GM18951 (cell line): ENCODE data around the gene GALNT4.

ENCODE experiments used
- POLR2A ChIP-seq: IDR thresholded peaks from 4 replicates; pipeline ENCODE4 v1.6.1; 2011; ENCODE audit warnings: mild to moderate bottlenecking; ENCODE audit not compliant: insufficient read length, insufficient read depth; ENCODE audit errors: extremely low read depth
- in situ Hi-C: fragments of 300-500 bp; cut with MboI; formaldehyde crosslinking; loops from one replicate; pipeline ENCODE4 v1.12.0; 2022; ENCODE audit warnings: low sequenced_read_pairs, mixed read lengths, inconsistent platforms; ENCODE audit not compliant: unreplicated experiment

GALNT4 gene

DNA sequence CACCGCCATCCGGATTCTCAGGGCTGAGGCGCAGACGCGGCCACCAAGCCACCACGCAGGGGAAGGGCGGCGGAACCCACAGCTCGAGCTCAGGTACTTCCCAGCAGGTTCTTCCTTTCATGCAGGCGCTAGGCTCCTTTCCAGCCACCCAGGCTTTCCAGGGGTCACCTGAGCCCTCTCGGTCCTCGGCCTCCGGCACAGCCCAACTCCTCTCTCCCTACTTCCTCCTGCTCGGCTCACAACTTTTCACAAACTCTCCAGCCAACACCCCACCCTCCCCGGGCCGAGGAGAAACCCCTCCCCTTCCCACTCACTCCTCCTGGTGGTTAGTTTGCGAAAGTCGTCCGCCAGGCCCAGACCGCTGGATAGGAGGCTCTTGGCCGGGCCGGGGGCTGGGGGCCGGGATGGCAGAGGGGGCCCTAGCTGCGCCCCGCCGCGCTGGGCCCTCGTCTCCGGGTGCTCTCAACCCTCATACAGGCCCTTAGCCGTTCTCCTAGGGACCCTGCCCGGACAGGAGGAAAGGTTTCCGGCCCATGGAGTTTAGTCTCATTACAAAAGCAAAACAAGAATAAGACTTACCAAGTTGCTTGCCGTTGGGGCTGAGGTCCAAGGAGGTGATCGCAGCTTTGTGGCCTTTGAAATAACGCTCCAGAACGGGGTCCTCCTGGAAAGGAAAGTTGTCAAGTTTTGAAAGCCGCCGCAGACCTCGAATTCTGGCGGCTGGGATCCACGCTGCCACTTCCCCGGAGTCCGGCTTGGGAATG, at the start of gene GALNT4:
GALNT4 (minus strand) TSS at position 256 of the 764 bp plus-strand sequence; CDS start at position 9, 247 bp downstream.
- TF ChIP-seq POLR2A, result peak; percentile 57
- in situ Hi-C loops, result loop anchor here (5.0 to 25.0 kb wide), 4 partner anchors 50 to 988 kb away; no protein-coding TSS in a partner anchor

DNA sequence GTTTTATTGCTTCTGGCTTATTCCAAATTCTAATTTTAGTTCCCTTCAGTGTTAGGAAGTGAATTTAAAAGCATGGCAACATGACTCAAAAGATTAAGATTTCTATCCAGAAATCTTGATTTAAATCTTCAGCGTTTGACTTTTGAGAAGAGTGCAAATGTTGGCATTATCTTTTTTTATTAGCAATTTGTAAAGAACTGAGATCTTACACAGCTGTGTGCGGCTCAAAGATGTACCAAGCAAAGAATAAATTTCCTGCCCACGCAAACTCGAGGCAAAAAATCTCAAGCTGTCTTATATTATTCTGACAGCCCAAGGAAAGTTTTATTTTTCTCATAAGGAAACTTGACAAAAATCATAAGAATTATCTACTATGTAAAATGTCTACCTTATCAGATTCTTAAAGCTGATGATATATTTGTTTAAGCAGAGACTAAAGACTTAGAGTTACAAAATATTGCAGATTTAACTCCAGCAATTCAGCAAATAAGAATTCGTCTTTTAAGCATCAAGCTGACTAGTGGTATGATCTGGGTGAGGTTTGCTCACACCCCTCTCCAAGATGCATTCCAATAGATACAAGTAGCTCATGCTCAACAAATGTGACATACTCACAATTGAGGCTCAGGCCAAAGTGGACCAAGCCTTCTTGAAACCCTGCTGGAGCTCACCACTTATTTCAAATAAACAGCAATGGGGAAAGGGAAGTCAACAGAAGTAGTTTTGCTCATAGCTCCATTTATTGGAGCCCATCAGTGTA, 48.6 kb upstream of the GALNT4 start:
- no peak for TF ChIP-seq POLR2A
- in situ Hi-C loops, result no loop called here

DNA sequence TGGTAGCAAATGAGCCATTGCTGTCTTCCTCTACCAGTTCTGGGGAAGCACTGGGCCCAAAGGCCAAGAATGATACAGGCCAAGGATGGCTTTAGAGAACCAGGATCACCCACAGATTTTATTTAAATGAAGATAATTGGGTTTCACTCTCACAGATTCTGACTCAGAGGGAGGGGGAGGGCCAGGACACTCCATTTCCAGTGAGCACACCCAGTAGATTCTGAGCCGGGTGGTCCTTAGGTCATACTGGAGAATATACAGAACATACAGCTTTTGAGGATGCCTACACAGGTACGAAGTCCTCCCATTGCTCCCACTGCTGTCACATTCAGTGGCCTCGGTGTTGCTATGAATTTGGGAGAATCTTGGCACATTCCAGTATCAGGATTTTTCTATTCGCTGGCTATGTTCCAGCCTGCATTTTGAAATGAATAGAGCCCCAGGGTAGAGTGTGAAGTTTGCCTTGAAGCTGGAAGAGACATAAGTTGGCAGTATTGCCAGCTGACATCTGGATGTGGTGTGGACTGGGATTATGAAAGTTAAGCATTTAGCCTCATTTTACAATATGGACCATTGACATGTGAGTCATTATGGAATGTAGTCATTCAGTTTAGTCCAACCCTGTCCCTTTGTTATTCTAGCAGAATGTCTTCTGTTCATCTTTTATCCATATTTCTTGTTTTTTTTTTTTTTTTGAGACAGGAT, 47.0 kb upstream of the GALNT4 start:
- no peak for TF ChIP-seq POLR2A
- in situ Hi-C loops, result no loop called here

DNA sequence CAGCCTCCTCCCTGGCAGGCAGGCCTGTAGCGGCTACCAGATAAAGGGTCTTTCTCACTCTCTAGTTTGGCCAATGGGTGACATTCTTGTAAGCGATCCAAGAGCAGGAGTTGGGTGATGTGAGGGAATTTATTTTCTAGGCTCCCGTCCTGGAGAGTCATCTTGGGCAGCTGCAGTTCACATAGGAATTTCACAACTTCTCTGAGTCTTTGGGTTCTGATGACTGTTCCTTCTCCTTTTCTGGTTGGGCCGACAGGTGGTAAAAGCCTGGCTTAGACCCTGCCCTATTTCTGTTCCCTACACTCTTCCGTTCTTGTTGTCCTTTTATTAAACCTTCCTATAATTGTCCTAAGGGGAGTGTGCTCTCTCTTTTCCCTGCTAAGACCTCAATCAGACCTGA, 43.9 kb upstream of the GALNT4 start:
- TF ChIP-seq POLR2A, result no peak
- in situ Hi-C loops, result no loop called here

DNA sequence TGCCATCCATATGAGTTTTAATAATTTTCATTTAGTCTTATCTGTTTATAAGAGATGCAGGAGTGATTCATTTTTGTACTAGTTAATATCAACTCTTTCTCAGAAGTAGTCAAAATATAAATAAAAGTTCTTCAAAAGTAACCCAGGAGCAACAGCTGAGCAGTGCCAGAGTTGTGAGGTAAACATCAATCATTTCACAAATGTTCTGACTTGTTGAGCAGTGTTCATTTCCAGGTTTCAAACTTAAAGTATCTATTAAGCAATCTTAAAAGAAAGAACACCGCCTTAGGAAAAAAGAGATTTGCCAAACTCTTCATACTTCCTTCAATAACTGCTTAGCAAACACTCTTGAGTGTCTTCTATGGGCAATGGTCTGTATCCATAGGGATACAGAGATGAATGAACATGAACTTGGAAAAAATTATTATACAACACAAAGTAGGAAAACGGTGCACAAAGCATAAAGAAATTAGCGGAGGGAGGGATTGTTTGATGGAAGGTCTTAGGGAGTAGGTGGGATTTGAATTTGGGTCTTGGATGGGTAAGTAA, 43.2 kb upstream of the GALNT4 start:
- no peak for TF ChIP-seq POLR2A
- in situ Hi-C loops, result no loop called here

DNA sequence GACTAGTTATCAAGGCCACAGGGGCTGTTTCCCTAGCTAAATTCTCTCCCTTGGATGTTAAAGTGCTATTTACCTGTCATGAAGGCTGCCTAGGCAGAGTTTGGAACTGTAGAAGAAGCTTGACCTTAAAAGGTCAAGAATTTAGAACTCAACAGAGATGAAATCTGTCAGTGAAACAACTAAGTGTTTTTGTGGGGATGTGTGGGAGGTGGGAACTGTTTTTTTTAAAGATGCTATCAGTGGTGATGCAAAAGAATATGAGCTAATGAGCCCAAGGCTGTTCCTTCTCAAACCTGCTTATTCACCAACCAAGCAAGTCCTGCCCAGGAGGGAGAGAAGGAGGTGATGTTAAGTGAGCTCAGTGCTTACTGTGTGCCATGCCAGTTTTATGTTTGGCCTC, 42.0 kb upstream of the GALNT4 start:
- TF ChIP-seq POLR2A, result no peak
- in situ Hi-C loops, result no loop called here

DNA sequence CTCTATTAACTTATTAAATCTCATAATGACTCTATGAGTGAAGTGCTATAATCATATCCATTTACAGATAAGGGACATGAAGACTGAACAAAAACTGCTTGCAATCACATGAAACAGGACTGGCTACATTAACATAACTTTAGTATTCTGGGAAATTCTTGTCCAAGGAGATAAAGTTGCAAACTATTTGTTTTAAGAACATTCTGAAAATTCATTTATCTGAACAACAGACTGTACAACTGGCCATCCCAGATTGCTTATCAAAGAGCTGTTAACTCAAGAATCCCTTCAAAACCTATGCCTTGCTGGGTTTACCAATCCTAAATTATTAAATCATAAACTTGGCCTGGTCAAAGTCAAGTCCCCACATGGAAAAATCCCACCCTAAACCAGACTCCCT, 40.4 kb upstream of the GALNT4 start:
- in situ Hi-C loops, result no loop called here
- TF ChIP-seq POLR2A, result no peak

DNA sequence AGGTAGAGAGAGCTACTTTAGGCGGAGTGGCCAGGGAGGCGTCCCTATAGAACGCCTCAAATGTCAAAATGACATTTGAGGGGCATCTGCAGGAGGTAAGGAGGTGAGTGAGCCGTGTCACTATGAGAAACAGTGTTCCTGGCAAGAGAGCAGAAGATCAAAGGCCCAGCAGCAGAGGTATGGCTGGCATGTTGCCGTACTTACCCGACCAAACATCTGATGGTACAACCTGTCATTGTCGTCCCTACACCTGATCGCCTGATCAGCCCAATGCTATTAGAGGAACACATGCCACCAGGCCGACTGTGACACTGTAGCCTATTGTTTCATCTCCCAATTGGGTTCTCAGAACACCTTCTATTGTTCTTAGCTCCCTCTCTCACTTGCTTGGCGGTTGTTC, 35.2 kb upstream of the GALNT4 start:
- TF ChIP-seq POLR2A, result no peak
- in situ Hi-C loops, result no loop called here

DNA sequence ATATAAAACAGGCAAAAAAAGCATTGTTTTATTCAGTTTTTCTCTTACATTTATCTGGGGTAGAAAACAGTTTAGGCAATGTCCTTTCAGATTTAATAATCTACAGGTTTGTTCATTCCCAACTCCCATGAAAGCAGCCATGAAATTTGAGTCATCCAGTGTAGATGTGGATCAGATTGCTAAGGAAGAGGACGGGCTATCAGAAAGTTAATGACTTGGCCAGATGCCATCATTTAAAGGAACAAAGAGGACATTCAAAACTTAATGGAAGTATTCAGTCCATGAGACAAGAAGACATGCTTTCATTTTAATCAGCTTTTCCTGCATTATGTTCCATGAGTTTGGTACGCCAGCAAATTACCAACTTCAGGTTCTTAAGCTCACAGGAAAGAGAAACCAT, 32.4 kb upstream of the GALNT4 start:
- in situ Hi-C loops, result no loop called here
- no peak for TF ChIP-seq POLR2A

DNA sequence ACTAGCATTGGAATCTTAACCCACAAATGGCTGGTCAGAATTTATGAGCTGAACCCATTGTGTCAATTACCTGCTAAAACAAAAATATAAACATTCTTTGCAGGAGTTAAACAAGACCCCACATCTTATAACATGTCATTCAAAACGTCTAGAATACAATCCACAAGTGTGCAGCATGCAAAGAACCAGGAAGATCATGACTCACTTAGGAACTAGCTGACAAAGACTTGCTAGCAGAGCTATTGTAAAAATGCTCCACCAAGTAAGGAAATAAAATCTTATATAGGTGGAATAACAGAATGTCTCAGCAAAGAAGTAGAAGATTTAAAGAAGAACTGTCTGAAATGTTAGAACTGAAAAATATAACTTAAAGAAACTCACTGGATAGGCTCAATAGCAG, 27.8 kb upstream of the GALNT4 start:
- in situ Hi-C loops, result no loop called here
- no peak for TF ChIP-seq POLR2A

DNA sequence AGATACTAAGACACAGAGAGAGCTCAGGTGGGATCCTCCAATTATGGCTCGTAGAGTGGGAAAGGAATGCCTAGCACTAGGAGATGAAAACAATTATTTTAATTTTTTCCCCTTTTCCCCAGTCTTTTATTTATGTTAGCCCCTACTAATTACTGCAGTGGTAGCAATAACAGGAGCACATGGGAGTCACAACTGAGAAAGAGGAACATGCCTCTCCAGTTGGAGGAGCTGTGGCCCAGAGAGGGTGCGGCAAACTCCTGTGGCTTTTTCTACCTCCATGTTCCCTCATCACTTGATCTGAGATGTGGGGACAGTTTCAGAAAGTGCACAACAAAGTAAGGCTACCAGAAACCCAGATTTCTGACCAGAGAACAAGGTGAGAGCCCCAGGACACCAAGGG, 27.2 kb upstream of the GALNT4 start:
- in situ Hi-C loops, result no loop called here
- TF ChIP-seq POLR2A, result no peak

DNA sequence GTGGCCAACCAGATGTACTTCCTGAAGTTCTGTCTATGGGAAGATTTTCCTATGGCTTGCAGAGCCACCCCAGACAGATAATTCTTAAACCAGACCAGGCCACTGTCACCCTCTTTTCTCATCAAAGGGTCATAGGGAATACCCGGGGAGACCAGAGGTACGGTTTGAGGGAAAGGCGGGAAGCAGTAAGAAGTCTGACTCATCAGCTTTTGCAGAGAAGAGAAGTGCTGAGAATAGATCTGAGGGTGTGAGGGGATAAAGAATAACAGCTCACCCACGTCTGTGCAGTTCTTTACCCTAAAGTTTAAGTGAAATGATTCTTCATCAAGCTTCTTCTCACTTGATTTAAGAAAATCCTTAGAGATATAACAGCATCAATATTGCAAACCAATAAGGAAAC, 22.5 kb upstream of the GALNT4 start:
- in situ Hi-C loops, result loop anchor here (25.0 kb wide), 2 partner anchors 715 to 965 kb away; no protein-coding TSS in a partner anchor
- TF ChIP-seq POLR2A, result no peak

DNA sequence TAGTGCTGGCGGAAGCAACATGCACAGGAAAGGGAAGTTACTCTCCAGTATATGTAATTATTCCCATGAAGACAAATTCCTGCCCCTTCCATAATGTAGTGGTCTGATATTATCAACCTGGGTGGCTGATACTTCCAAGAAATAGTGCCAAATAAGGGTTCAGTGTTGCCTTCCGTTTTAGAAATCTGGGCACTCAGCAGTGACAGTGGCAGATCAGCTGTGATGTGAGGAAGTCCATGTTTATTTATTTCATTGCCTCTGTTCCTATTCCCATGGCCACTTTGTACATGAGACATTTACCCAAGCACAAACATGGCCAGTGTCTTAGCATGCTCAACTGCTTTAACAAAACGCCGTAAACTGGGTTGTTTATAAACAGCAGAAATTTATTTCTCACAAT, 21.6 kb upstream of the GALNT4 start:
- no peak for TF ChIP-seq POLR2A
- in situ Hi-C loops, result loop anchor here (25.0 kb wide), 2 partner anchors 716 to 966 kb away; no protein-coding TSS in a partner anchor
